Mesothelial cell of epicardium (in vitro differentiated cells): ENCODE data around the gene STOML1. TPM values are rescaled to one million over a fixed set of nuclear protein-coding genes. Genes with fewer than 3 reads are reported as not detected.

Experiments
- DNase-seq, 2 experiments: peaks; one replicate each; pipeline ENCODE4 v3.0.0; 2021; ENCODE audit warnings: low spot score in 2 of 2; ENCODE audit not compliant: unreplicated experiment in 2 of 2
- H3K27ac Mint-ChIP-seq: 2 replicates; pipeline ENCODE4 v1.8.0; 2021; ENCODE audit warnings: mixed read lengths
- H3K27me3 Mint-ChIP-seq: 2 replicates; pipeline ENCODE4 v1.8.0; 2021; ENCODE audit warnings: low read depth, mixed read lengths
- H3K36me3 Mint-ChIP-seq: 2 replicates; pipeline ENCODE4 v1.8.0; 2021; ENCODE audit warnings: mixed read lengths
- H3K4me1 Mint-ChIP-seq: 2 replicates; pipeline ENCODE4 v1.8.0; 2021; ENCODE audit warnings: mixed read lengths
- H3K4me3 Mint-ChIP-seq: 2 replicates; pipeline ENCODE4 v1.8.0; 2021; ENCODE audit warnings: mild to moderate bottlenecking, moderate library complexity, mixed read lengths
- H3K9me3 Mint-ChIP-seq: 2 replicates; pipeline ENCODE4 v1.8.0; 2021; ENCODE audit warnings: mixed read lengths
- CTCF ChIP-seq: fragments of 200-600 bp; sonication (generic); IDR thresholded peaks from one replicate; pipeline ENCODE4 v1.5.0; 2021; ENCODE audit warnings: antibody characterized with exemption; ENCODE audit not compliant: unreplicated experiment
- total RNA-seq: library from RNA; stranded (reverse); gene quantifications from 3 replicates; pipeline ENCODE4 v1.2.1, GENCODE V29; 2021

Gene STOML1
- total RNA-seq, 1 donor from 2014 or later, result 11.9 TPM

- no peaks in the 10 kb centered on the region for H3K36me3 Mint-ChIP-seq
Observed at GRCh38 chr15:73993211-73993994, 1.3 kb upstream of the STOML1 start.

DNA sequence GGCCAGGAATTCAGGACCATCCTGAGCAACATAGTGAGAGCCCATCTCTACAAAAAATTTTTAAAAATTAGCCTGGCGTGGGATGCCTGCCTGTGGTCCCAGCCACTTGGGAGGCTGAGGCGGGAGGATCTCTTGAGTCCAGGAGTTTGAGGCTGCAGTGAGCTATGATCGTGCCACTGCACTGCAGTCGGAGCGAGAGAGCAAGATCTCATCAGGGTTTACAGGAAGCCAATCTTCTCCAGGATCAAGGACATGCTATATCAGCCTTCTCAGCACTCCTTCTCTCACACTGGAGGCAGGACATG lies 451 bp upstream of the STOML1 start:
- no peak overlapping the region for H3K27ac Mint-ChIP-seq
- H3K9me3 Mint-ChIP-seq, result no peaks in the 10 kb centered on the region
- peak overlapping the region; percentile 89 for H3K4me3 Mint-ChIP-seq
- H3K4me1 Mint-ChIP-seq, result peaks cover 36% of the 10 kb centered on the region
- no peaks in the 10 kb centered on the region for H3K27me3 Mint-ChIP-seq
- TF ChIP-seq CTCF, result no peak
- DNase-seq, result no peak
- no peaks in the 10 kb centered on the region for H3K36me3 Mint-ChIP-seq

More at GRCh38 chr15:73993211-73993994, 1.3 kb upstream of the STOML1 start:
- TF ChIP-seq CTCF, result no peak
- H3K27ac Mint-ChIP-seq, result peak overlapping the region; percentile 85
- H3K27me3 Mint-ChIP-seq, result no peaks in the 10 kb centered on the region
- H3K9me3 Mint-ChIP-seq, result no peaks in the 10 kb centered on the region
- peak overlapping the region; percentile 89 for H3K4me3 Mint-ChIP-seq
- H3K4me1 Mint-ChIP-seq, result peaks cover 36% of the 10 kb centered on the region
- DNase-seq, result no peak

DNA sequence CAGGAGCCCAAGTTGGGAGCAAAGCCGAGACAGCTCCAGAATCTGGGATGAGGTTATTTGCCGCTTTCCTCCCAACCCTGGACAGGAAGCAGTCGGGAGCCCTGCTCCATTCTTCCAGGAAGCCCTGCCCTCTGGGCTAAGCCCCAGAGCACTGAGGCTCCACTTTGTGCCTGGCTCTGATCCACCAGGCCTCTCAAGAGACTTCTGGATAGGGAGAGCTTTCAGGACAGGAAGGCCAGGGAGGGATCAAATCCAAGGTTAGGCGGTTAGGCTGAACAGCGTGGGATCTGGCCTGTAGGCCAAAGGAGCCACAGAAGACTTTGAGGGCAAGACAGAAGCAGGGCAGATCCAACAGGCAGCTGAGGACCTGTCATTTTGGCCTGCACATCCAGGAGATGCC lies 835 bp downstream of the STOML1 start:
- Mint-ChIP-seq H3K4me3 (peak overlapping the region; percentile 89), H3K4me1 (peaks cover 27% of the 10 kb centered on the region), H3K27ac (peak overlapping the region; percentile 53), H3K36me3 (no peaks in the 10 kb centered on the region), H3K9me3 (no peaks in the 10 kb centered on the region), H3K27me3 (no peaks in the 10 kb centered on the region)
- no peak for TF ChIP-seq CTCF
- no peak for DNase-seq

DNA sequence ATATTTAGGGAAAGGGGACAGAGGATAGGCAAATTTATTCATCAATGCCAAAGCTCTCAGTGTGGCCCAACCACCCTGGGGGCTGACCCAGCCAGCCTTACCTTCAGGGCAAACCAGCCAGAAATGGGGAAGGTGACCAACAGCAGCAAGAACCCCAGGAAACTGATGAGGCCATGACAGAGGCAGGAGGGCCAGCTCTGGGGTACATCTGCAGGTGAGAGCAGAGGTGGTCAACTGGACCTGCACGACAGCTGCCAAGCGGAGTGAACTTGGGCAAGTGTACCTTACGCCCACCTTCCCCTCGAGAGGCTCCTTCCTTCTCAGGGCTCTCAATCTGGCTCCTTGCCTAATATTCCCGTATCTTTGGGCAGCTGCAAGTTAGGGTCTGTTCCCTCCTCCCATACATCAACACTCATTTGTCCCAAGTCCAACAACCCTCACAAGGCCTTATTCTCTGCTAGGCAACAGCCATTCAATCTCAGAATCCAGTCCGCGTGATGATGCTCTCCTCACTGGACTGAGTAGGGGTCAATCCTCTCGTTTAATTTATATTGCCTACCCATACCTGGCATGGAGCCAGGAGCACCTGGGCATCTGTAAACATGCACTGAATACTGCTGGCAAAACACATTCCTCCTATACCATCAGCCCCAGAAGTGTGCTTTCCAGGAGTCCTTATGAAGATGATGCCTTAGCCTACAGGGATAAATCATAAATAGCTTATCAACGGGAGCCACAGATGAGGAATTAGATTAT lies 1.7 kb downstream of the STOML1 start:
- DNase-seq, result no peak
- no peaks in the 10 kb centered on the region for H3K27me3 Mint-ChIP-seq
- peak overlapping the region; percentile 89 for H3K4me3 Mint-ChIP-seq
- no peaks in the 10 kb centered on the region for H3K36me3 Mint-ChIP-seq
- H3K27ac Mint-ChIP-seq, result no peak overlapping the region
- no peak for TF ChIP-seq CTCF
- peaks cover 20% of the 10 kb centered on the region for H3K4me1 Mint-ChIP-seq
- H3K9me3 Mint-ChIP-seq, result no peaks in the 10 kb centered on the region

- Mint-ChIP-seq H3K36me3 (peaks cover 2% of the 10 kb centered on the region), H3K27ac (no peak overlapping the region), H3K4me1 (peaks cover 14% of the 10 kb centered on the region), H3K4me3 (no peak overlapping the region), H3K27me3 (no peaks in the 10 kb centered on the region), H3K9me3 (no peaks in the 10 kb centered on the region)
- TF ChIP-seq CTCF, result no peak
- DNase-seq, result no peak
Observed at GRCh38 chr15:73989001-73989798, 2.9 kb downstream of the STOML1 start.
